ENCODE data around the gene ALDH3A2.

GRCh38 chr17:19644493-19645210 lies 3.9 kb upstream of the ALDH3A2 start:
- TF ChIP-seq CTCF (IDR thresholded peaks at IDR 0.05; ENCODE audit: poor library complexity) (no peak), EZH2 (IDR thresholded peaks at IDR 0.05; ENCODE audit: borderline replicate concordance) (no peak), EZH2phosphoT487 (IDR thresholded peaks at IDR 0.05; ENCODE audit: low read depth, severe bottlenecking, unreplicated experiment) (no peak)

Measured in hepatocyte (in vitro differentiated cells).